ENCODE results near the gene YEATS2.
A peak's percentile ranks its signal among the peaks of the same experiment; 100 is the strongest.

YEATS2 gene

GRCh38 chr3:183754052-183754451 is 56.5 kb downstream of the YEATS2 start:
- CTCF ChIA-PET = interaction anchor here (1.3 kb wide), 1 partner anchor 13 kb away, joined by 3 read pairs; no protein-coding TSS in a partner anchor
- Histone ChIP-seq H3K9me3 (ENCODE audit: control insufficient read depth, insufficient read depth, low read depth, low read length) (no peaks in the 10 kb centered on the region), H3K27ac (ENCODE audit: extremely low read depth, low read depth, low read length) (no peak overlapping the region), H3K4me3 (ENCODE audit: low read depth, low read length) (no peak overlapping the region), H3K36me3 (ENCODE audit: control insufficient read depth in 2 of 2, insufficient read depth in 1 of 2, low read length in 2 of 2) (peaks cover 22 to 88% of the 10 kb centered on the region in 2 experiments), H3K4me1 (ENCODE audit: control insufficient read depth, insufficient read depth, low read length) (no peaks in the 10 kb centered on the region)
- POLR2A ChIA-PET = no interaction called here
- TF ChIP-seq ZNF311 (tag by site-specific recombination; IDR thresholded peaks at IDR 0.05; ENCODE audit: borderline replicate concordance) = no peak
- TF ChIP-seq ZNF473 (tag by site-specific recombination; IDR thresholded peaks at IDR 0.05) = no peak
- no peak for TF ChIP-seq BCL6B (tag by site-specific recombination; IDR thresholded peaks at IDR 0.05)

GRCh38 chr3:183762304-183762703 is 64.7 kb downstream of the YEATS2 start:
- no peaks in the 10 kb centered on the region for H3K4me1 ChIP-seq (ENCODE audit: control insufficient read depth, insufficient read depth, low read length)
- H3K36me3 ChIP-seq (ENCODE audit: control insufficient read depth in 2 of 2, insufficient read depth in 1 of 2, low read length in 2 of 2) = peaks cover 13 to 61% of the 10 kb centered on the region in 2 experiments; a peak in 2 of 3 replicates
- ChIA-PET POLR2A (no interaction called here), CTCF (interaction anchor here (0.5 kb wide), 1 partner anchor 98 kb away, joined by 3 read pairs; no protein-coding TSS in a partner anchor)
- no peak overlapping the region for H3K4me3 ChIP-seq (ENCODE audit: low read depth, low read length)
- no peaks in the 10 kb centered on the region for H3K9me3 ChIP-seq (ENCODE audit: control insufficient read depth, insufficient read depth, low read depth, low read length)
- TF ChIP-seq ZNF26 (tag by site-specific recombination; IDR thresholded peaks at IDR 0.05) (no peak), PRDM1 (tag by site-specific recombination; IDR thresholded peaks at IDR 0.05) (no peak), KLF16 (tag by site-specific recombination; IDR thresholded peaks at IDR 0.05) (no peak), ZNF530 (tag by site-specific recombination; IDR thresholded peaks at IDR 0.05; ENCODE audit: low read depth) (no peak), ZSCAN30 (tag by site-specific recombination; IDR thresholded peaks at IDR 0.05) (no peak)
- H3K27ac ChIP-seq (ENCODE audit: extremely low read depth, low read depth, low read length) = no peak overlapping the region

GRCh38 chr3:183764847-183765731 is 67.5 kb downstream of the YEATS2 start:
- Histone ChIP-seq H3K9me3 (ENCODE audit: control insufficient read depth, insufficient read depth, low read depth, low read length) (no peaks in the 10 kb centered on the region), H3K36me3 (ENCODE audit: control insufficient read depth in 2 of 2, insufficient read depth in 1 of 2, low read length in 2 of 2) (peaks cover 14 to 55% of the 10 kb centered on the region in 2 experiments; a peak in 2 of 3 replicates), H3K4me1 (ENCODE audit: control insufficient read depth, insufficient read depth, low read length) (no peaks in the 10 kb centered on the region), H3K27ac (ENCODE audit: extremely low read depth, low read depth, low read length) (no peak overlapping the region), H3K4me3 (ENCODE audit: low read depth, low read length) (no peak overlapping the region)
- CTCF ChIA-PET = interaction anchor here (0.6 to 2.2 kb wide), 4 partner anchors 8 to 297 kb away, joined by 3 to 13 read pairs (median 3); no protein-coding TSS in a partner anchor
- POLR2A ChIA-PET = interaction anchor here (0.7 kb wide), 4 partner anchors 62 to 296 kb away, joined by 3 to 4 read pairs (median 3); partner anchors contain the start of genes PARL and YEATS2
- TF ChIP-seq ZNF16 (tag by site-specific recombination; IDR thresholded peaks at IDR 0.05; ENCODE audit: low read depth) = no peak
- TF ChIP-seq ZSCAN4 (tag by site-specific recombination; IDR thresholded peaks at IDR 0.05) = no peak
- TF ChIP-seq ZNF600 (tag by site-specific recombination; IDR thresholded peaks at IDR 0.05) = no peak
- peak; percentile 98 for TF ChIP-seq BCL6B (tag by site-specific recombination; IDR thresholded peaks at IDR 0.05)
- no peak for TF ChIP-seq ZBTB8A (tag by site-specific recombination; IDR thresholded peaks at IDR 0.05)
- TF ChIP-seq ZNF23 (tag by site-specific recombination; IDR thresholded peaks at IDR 0.05; ENCODE audit: borderline replicate concordance) = no peak
- no peak for TF ChIP-seq ZNF138 (tag by site-specific recombination; IDR thresholded peaks at IDR 0.05; ENCODE audit: borderline replicate concordance)
- TF ChIP-seq ZNF169 (tag by site-specific recombination; IDR thresholded peaks at IDR 0.05) = no peak
- no peak for TF ChIP-seq ZNF610 (tag by site-specific recombination; IDR thresholded peaks at IDR 0.05; ENCODE audit: borderline replicate concordance)
- TF ChIP-seq ZSCAN30 (tag by site-specific recombination; IDR thresholded peaks at IDR 0.05) = no peak
- TF ChIP-seq GLIS1 (tag by site-specific recombination; IDR thresholded peaks at IDR 0.05) = 0 out of 2 replicates have a peak, but pooled peaks have one; percentile 14
- no peak for TF ChIP-seq ZNF521 (tag by site-specific recombination; IDR thresholded peaks at IDR 0.05)
- no peak for TF ChIP-seq ZNF26 (tag by site-specific recombination; IDR thresholded peaks at IDR 0.05)
- TF ChIP-seq OSR2 (tag by site-specific recombination; IDR thresholded peaks at IDR 0.05) = peak; percentile 35; the same call in 1 of the 2 replicates
- no peak for TF ChIP-seq ZBTB26 (tag by site-specific recombination; optimal IDR thresholded peaks at IDR 0.05)
